Neural progenitor cell (in vitro differentiated cells): ENCODE measurements around the gene SUSD3. TPM values are rescaled to one million over a fixed set of nuclear protein-coding genes. Genes with fewer than 3 reads are reported as not detected.

Experiments used
- DNase-seq: peaks from one replicate; pipeline ENCODE4 v3.0.0-alpha.2; 2016; ENCODE audit warnings: low spot score
- H2AFZ ChIP-seq: fragments of 200-600 bp; sonication (generic); replicated peaks from 2 replicates; pipeline ENCODE4 v1.6.1; 2016; ENCODE audit warnings: antibody characterized with exemption
- H3F3A ChIP-seq: fragments of 200-600 bp; sonication (generic); 2 replicates; pipeline ENCODE4 v1.6.1; 2016; ENCODE audit warnings: antibody characterized with exemption, low read depth
- H3K27ac ChIP-seq: fragments of 200-600 bp; sonication (generic); 2 replicates; pipeline ENCODE4 v1.5.1; 2016; ENCODE audit warnings: mild to moderate bottlenecking
- H3K27me3 ChIP-seq: fragments of 200-600 bp; sonication (generic); 2 replicates; pipeline ENCODE4 v1.6.1; 2016; ENCODE audit warnings: mild to moderate bottlenecking, moderate library complexity
- H3K36me3 ChIP-seq: fragments of 200-600 bp; sonication (generic); 2 replicates; pipeline ENCODE4 v1.5.1; 2016
- H3K4me1 ChIP-seq: fragments of 200-600 bp; sonication (generic); 2 replicates; pipeline ENCODE4 v1.6.1; 2016; ENCODE audit warnings: mixed run types
- H3K4me2 ChIP-seq: fragments of 200-600 bp; sonication (generic); 2 replicates; pipeline ENCODE4 v1.6.1; 2016
- H3K4me3 ChIP-seq: fragments of 200-600 bp; sonication (generic); 2 replicates; pipeline ENCODE4 v1.5.1; 2016
- H3K79me2 ChIP-seq: fragments of 200-600 bp; sonication (generic); 2 replicates; pipeline ENCODE4 v1.6.1; 2016; ENCODE audit warnings: low read depth
- H3K9ac ChIP-seq: fragments of 200-600 bp; sonication (generic); 2 replicates; pipeline ENCODE4 v1.6.1; 2016
- H3K9me3 ChIP-seq: fragments of 200-600 bp; sonication (generic); 2 replicates; pipeline ENCODE4 v1.5.1; 2016; ENCODE audit warnings: low read depth
- H4K20me1 ChIP-seq: fragments of 200-600 bp; sonication (generic); 2 replicates; pipeline ENCODE4 v1.6.1; 2016; ENCODE audit warnings: low read depth
- H3K27ac Mint-ChIP-seq: 3 replicates; pipeline ENCODE4 v1.8.0; 2021; ENCODE audit warnings: mixed read lengths
- H3K27me3 Mint-ChIP-seq: 2 replicates; pipeline ENCODE4 v1.8.0; 2022; ENCODE audit warnings: low read depth, mild to moderate bottlenecking, inconsistent platforms, moderate library complexity, mixed read lengths; ENCODE audit not compliant: insufficient read depth
- H3K36me3 Mint-ChIP-seq: 3 replicates; pipeline ENCODE4 v1.8.0; 2021; ENCODE audit warnings: mixed read lengths
- H3K4me1 Mint-ChIP-seq: 3 replicates; pipeline ENCODE4 v1.8.0; 2021; ENCODE audit warnings: mixed read lengths
- H3K4me3 Mint-ChIP-seq: 3 replicates; pipeline ENCODE4 v1.8.0; 2021; ENCODE audit warnings: mild to moderate bottlenecking, moderate library complexity, mixed read lengths
- H3K9me3 Mint-ChIP-seq: 3 replicates; pipeline ENCODE4 v1.8.0; 2020; ENCODE audit warnings: mixed read lengths
- EZH2 ChIP-seq: fragments of 200-600 bp; sonication (generic); IDR thresholded peaks from 2 replicates; pipeline ENCODE4 v1.6.1; 2017; ENCODE audit warnings: antibody characterized with exemption, mild to moderate bottlenecking, moderate library complexity
- EZH2phosphoT487 ChIP-seq: fragments of 200-600 bp; sonication (generic); IDR thresholded peaks from 2 replicates; pipeline ENCODE4 v1.6.1; 2017; ENCODE audit warnings: antibody characterized with exemption
- total RNA-seq: library from RNA; depleted of rRNA; stranded (reverse); fragments of >200 nt; gene quantifications from 2 replicates; pipeline ENCODE4 v1.2.3, GENCODE V29; 2015; ENCODE audit warnings: low replicate concordance
- TF ChIP-seq, protein P1 (sequence below): fragments of 200-600 bp; sonication (generic); IDR thresholded peaks from 2 replicates; pipeline ENCODE4 v1.5.1; 2017; ENCODE audit warnings: antibody characterized with exemption, mild to moderate bottlenecking

SUSD3 gene
- total RNA-seq, 1 donor from 2014 or later = not detected

DNA sequence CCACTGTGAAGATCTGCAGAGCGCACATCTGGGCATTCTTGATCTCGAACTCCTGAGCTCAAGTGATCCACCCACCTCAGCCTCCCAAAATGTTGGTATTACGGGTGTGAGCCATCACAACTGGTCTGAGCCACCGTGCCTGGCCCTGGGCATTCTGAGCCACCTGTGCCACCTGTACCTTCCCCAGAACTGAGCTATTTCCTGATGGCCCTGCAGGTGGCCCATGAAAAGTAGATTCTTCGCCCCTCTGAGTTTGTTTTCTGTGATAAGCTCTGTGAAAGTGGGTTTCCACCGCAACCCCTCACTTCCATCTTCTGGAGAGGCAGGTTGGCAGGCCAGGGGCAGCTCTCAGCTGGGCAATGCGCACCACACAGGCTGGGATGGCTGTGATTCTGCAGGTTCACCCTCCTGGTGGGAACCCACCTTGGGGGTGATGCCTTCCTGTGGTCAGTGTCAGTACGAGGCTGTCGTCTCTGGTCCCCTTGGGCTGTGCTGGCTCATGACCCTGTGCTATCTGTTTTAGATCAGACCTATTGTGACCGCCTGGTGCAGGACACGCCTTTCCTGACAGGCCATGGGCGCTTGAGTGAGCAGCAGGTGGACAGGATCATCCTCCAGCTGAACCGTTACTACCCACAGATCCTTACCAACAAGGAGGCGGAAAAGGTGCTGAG is 48.8 kb downstream of the SUSD3 start:
- Histone ChIP-seq H3K4me3 (no peak overlapping the region), H2AFZ (no peak overlapping the region), H3K9me3 (no peaks in the 10 kb centered on the region), H4K20me1 (no peaks in the 10 kb centered on the region), H3K4me2 (no peak overlapping the region), H3K79me2 (no peaks in the 10 kb centered on the region), H3F3A (no peaks in the 10 kb centered on the region), H3K4me1 (no peaks in the 10 kb centered on the region), H3K36me3 (no peaks in the 10 kb centered on the region), H3K27me3 (no peaks in the 10 kb centered on the region), H3K27ac (no peak overlapping the region), H3K9ac (no peak overlapping the region)
- peaks cover 10% of the 10 kb centered on the region for H3K36me3 Mint-ChIP-seq
- H3K4me1 Mint-ChIP-seq = peaks cover 3% of the 10 kb centered on the region
- no peak overlapping the region for H3K27ac Mint-ChIP-seq
- no peak for DNase-seq
- peaks cover 13% of the 10 kb centered on the region for H3K9me3 Mint-ChIP-seq
- H3K27me3 Mint-ChIP-seq = peaks cover 4% of the 10 kb centered on the region
- TF ChIP-seq, protein P1, sequence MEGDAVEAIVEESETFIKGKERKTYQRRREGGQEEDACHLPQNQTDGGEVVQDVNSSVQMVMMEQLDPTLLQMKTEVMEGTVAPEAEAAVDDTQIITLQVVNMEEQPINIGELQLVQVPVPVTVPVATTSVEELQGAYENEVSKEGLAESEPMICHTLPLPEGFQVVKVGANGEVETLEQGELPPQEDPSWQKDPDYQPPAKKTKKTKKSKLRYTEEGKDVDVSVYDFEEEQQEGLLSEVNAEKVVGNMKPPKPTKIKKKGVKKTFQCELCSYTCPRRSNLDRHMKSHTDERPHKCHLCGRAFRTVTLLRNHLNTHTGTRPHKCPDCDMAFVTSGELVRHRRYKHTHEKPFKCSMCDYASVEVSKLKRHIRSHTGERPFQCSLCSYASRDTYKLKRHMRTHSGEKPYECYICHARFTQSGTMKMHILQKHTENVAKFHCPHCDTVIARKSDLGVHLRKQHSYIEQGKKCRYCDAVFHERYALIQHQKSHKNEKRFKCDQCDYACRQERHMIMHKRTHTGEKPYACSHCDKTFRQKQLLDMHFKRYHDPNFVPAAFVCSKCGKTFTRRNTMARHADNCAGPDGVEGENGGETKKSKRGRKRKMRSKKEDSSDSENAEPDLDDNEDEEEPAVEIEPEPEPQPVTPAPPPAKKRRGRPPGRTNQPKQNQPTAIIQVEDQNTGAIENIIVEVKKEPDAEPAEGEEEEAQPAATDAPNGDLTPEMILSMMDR = no peak
- no peak for TF ChIP-seq EZH2
- TF ChIP-seq EZH2phosphoT487 = no peak
- no peak overlapping the region for H3K4me3 Mint-ChIP-seq

DNA sequence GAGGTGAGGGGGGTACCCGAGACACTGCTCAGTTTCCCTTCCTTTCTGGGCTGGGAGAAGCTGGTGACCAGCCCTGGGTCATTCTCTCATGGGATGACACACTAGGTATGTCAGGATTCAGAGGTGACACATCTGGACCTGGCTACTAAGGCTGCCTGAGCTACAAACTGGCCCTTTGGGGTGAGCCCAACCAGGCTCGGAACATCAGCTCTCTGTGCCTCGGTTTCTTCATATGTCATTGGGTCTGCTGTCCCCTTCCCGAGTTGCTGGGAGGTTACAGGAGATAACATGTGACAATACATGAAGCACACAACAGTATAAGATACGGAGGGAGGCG is 49.3 kb downstream of the SUSD3 start:
- Mint-ChIP-seq H3K27ac (no peak overlapping the region), H3K9me3 (peaks cover 9% of the 10 kb centered on the region), H3K27me3 (peaks cover 6% of the 10 kb centered on the region), H3K4me3 (no peak overlapping the region), H3K36me3 (peaks cover 10% of the 10 kb centered on the region), H3K4me1 (peaks cover 3% of the 10 kb centered on the region)
- Histone ChIP-seq H4K20me1 (no peaks in the 10 kb centered on the region), H3K4me3 (no peak overlapping the region), H3K27ac (no peak overlapping the region), H3K4me2 (no peak overlapping the region), H2AFZ (no peak overlapping the region), H3K9ac (no peak overlapping the region), H3K4me1 (no peaks in the 10 kb centered on the region), H3K36me3 (no peaks in the 10 kb centered on the region), H3K79me2 (no peaks in the 10 kb centered on the region), H3F3A (no peaks in the 10 kb centered on the region), H3K9me3 (no peaks in the 10 kb centered on the region), H3K27me3 (no peaks in the 10 kb centered on the region)
- TF ChIP-seq EZH2 = no peak
- no peak for DNase-seq

DNA sequence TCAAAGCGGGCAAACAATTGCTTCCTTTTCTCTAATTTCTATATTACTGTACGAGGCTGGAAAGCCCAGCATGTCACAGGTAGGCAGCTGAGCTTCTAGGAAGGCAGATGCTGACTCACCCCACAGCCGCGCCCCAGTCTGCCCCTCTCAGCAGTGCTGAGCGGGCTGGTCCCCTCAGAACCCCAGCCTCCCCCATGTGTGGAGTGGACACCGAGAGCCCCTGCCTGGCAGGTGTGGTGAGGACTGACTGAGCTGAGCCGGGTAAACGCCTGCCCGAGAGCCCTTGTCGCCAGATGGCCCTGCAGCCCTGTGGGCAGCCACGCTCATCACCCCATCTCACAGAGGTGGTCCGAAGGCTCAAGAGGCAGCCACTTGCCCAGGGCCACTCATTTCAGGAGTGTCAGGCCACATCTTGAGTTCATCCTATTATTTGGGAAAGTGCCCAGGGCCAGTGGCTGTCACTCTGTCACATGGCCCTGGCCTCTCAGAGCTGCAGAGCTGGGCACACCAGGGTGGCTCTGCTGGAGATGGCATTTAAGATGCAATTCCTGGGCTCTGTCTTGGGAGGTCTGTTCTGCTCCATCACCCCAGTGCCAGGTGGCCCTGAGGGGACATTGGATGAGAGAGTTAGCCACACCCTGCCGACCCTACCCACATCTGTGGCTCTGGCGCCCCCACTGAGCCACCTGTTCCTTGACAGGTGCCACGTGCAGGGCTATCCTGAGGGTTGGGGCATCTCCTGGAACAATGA is 50.0 kb downstream of the SUSD3 start:
- H3K36me3 Mint-ChIP-seq = peaks cover 9% of the 10 kb centered on the region
- H3K9me3 Mint-ChIP-seq = peaks cover 7% of the 10 kb centered on the region
- Histone ChIP-seq H3K4me2 (no peak overlapping the region), H3K9ac (no peak overlapping the region), H3K4me3 (no peak overlapping the region), H3K36me3 (no peaks in the 10 kb centered on the region), H4K20me1 (no peaks in the 10 kb centered on the region), H3K4me1 (no peaks in the 10 kb centered on the region), H3K79me2 (no peaks in the 10 kb centered on the region), H3K27ac (no peak overlapping the region), H2AFZ (no peak overlapping the region), H3K27me3 (no peaks in the 10 kb centered on the region), H3F3A (no peaks in the 10 kb centered on the region), H3K9me3 (no peaks in the 10 kb centered on the region)
- H3K27ac Mint-ChIP-seq = no peak overlapping the region
- H3K4me1 Mint-ChIP-seq = peaks cover 3% of the 10 kb centered on the region
- H3K27me3 Mint-ChIP-seq = peaks cover 6% of the 10 kb centered on the region
- TF ChIP-seq EZH2 (no peak), EZH2phosphoT487 (no peak)
- TF ChIP-seq, protein P1 = no peak
- DNase-seq = no peak
- H3K4me3 Mint-ChIP-seq = no peak overlapping the region

DNA sequence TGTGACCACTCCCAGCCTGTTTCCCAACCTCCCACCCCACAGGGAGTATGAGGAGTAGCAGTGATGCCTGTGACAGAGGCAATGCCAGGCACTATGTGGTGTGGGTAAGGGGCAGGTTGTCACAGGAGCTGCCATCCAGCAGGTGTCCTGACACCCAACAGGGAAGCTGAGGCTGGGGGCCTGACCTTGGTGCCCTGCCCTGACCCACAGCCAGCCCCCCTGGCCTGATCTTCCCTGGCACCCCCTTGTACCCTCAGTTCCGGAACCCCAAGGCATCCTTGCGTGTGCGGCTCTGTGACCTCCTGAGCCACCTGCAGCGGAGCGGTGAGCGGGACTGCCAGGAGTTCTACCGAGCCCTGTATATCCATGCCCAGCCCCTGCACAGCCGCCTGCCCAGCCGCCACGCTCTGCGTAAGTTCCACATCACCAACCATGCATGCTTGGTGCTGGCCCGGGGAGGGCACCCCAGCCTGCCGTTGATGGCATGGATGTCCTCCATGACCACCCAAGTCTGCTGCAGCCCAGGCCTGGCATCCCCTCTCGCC is 51.9 kb downstream of the SUSD3 start:
- Histone ChIP-seq H3K36me3 (no peaks in the 10 kb centered on the region), H3K4me3 (no peak overlapping the region), H3K27me3 (no peaks in the 10 kb centered on the region), H3K79me2 (no peaks in the 10 kb centered on the region), H3K4me2 (no peak overlapping the region), H3K9ac (no peak overlapping the region), H2AFZ (no peak overlapping the region), H4K20me1 (no peaks in the 10 kb centered on the region), H3K27ac (no peak overlapping the region), H3K9me3 (no peaks in the 10 kb centered on the region), H3F3A (no peaks in the 10 kb centered on the region), H3K4me1 (no peaks in the 10 kb centered on the region)
- H3K9me3 Mint-ChIP-seq = no peaks in the 10 kb centered on the region
- DNase-seq = no peak
- peaks cover 6% of the 10 kb centered on the region for H3K27me3 Mint-ChIP-seq
- H3K4me3 Mint-ChIP-seq = no peak overlapping the region
- peaks cover 3% of the 10 kb centered on the region for H3K4me1 Mint-ChIP-seq
- H3K27ac Mint-ChIP-seq = no peak overlapping the region
- TF ChIP-seq, protein P1 = no peak
- TF ChIP-seq EZH2 = no peak
- TF ChIP-seq EZH2phosphoT487 = no peak
- peaks cover 2% of the 10 kb centered on the region for H3K36me3 Mint-ChIP-seq
